Ascending aorta (tissue), 2 donors: ENCODE results near the gene RNF39. TPM values are rescaled to one million over a fixed set of nuclear protein-coding genes. Genes with fewer than 3 reads are reported as not detected.

Source experiments
- DNase-seq, 2 donors: peaks; one replicate each; pipeline ENCODE4 v3.0.0-alpha.2; 2019; ENCODE audit warnings: low spot score in 2 of 2
- H3K27ac ChIP-seq, 2 donors: fragments of 200-600 bp; sonication (generic); one replicate each; pipeline ENCODE4 v1.5.1; 2016 to 2017; ENCODE audit warnings: mild to moderate bottlenecking in 1 of 2
- H3K27me3 ChIP-seq: fragments of 200-600 bp; sonication (generic); one replicate; pipeline ENCODE4 v1.5.1; 2017
- H3K36me3 ChIP-seq, 2 donors: fragments of 200-600 bp; sonication (generic); one replicate each; pipeline ENCODE4 v1.5.1; 2016
- H3K4me1 ChIP-seq, 2 donors: fragments of 200-600 bp; sonication (generic); one replicate each; pipeline ENCODE4 v1.5.1; 2016 to 2017; ENCODE audit warnings: mild to moderate bottlenecking in 1 of 2
- H3K4me3 ChIP-seq, 2 donors: fragments of 200-600 bp; sonication (generic); one replicate each; pipeline ENCODE4 v1.5.1; 2016 to 2017; ENCODE audit warnings: mild to moderate bottlenecking in 1 of 2
- H3K9me3 ChIP-seq, 2 donors: fragments of 200-600 bp; sonication (generic); one replicate each; pipeline ENCODE4 v1.5.1; 2016
- intact Hi-C: fragments of 100-400 bp; cut with DNase I; formaldehyde crosslinking; loops from one replicate; pipeline ENCODE4 v1.15.1; 2023
- total RNA-seq: library from RNA; depleted of rRNA; stranded (reverse); fragments of >200 nt; gene quantifications from one replicate; pipeline ENCODE4 v1.1.0, GENCODE V29; 2016
- TF ChIP-seq, protein P1 (sequence below), 3 experiments: fragments of 200-600 bp in 2 of 3; fragments of 450-650 bp in 1 of 3; sonication (generic) in 2 of 3; IDR thresholded peaks; one replicate each; pipeline ENCODE4 v1.5.1; 2016 to 2019; ENCODE audit warnings: antibody characterized with exemption in 3 of 3, mild to moderate bottlenecking in 1 of 3, moderate library complexity in 1 of 3

The RNF39 gene
- total RNA-seq, 1 donor from 2014 or later = not detected

DNA sequence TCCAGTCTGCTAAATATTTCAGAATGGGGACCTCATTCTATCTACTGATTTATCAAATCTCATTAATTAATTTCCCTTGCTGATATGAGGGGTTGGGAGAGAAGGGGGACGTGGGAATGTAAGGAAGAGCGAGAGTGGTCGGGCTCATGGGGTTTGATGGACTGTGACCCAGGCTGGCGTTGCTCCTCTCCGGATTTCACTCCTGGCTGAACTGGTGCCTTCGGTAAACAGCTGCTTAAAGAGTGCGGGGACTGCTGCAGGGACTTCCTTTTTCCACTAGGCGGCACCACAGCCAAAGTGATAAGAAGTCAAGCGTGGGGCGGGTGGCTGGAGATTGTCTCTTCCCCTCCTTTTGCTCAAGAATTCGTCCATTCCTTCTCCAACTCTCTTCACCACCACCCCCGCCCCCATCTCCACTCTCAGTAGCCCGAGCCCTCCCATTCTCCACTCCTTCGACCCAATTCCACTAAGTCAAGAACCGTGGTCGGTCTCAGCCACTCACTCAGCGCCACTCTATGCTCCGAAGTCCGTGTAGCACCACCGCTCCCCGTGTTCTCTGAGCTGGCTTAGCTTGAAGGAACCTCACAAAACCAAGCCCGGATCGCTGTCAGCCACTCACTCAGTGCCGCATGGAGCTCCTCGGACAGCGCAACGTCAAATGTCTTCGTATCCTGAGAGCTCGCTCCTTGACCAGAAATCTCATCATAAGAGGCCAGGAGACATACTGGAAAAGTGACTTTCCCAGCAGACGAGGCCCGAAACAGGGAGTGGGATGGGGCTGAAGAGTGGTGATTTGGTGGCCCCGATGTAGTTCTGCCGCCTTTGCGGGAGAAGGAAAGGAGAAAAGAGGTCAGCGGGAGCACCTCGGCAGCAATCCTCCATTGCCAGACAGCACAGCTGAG is 27.7 kb upstream of the RNF39 start:
- Histone ChIP-seq H3K4me3 (peak overlapping the region; percentile 53 to 58), H3K4me1 (peaks cover 7 to 18% of the 10 kb centered on the region in 2 donors), H3K9me3 (no peaks in the 10 kb centered on the region), H3K27me3 (peaks cover 12% of the 10 kb centered on the region), H3K27ac (peak overlapping the region; percentile 60), H3K36me3 (no peaks in the 10 kb centered on the region)
- intact Hi-C loops = loop anchor here (1.0 to 2.0 kb wide), 5 partner anchors 28 to 294 kb away; partner anchors contain the start of genes POLR1H and TRIM26
- DNase-seq = peak; percentile 32 to 94
- TF ChIP-seq, protein P1, sequence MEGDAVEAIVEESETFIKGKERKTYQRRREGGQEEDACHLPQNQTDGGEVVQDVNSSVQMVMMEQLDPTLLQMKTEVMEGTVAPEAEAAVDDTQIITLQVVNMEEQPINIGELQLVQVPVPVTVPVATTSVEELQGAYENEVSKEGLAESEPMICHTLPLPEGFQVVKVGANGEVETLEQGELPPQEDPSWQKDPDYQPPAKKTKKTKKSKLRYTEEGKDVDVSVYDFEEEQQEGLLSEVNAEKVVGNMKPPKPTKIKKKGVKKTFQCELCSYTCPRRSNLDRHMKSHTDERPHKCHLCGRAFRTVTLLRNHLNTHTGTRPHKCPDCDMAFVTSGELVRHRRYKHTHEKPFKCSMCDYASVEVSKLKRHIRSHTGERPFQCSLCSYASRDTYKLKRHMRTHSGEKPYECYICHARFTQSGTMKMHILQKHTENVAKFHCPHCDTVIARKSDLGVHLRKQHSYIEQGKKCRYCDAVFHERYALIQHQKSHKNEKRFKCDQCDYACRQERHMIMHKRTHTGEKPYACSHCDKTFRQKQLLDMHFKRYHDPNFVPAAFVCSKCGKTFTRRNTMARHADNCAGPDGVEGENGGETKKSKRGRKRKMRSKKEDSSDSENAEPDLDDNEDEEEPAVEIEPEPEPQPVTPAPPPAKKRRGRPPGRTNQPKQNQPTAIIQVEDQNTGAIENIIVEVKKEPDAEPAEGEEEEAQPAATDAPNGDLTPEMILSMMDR (IDR thresholded peaks at IDR 0.05) = peak; percentile 80 to 92 (median 88)

DNA sequence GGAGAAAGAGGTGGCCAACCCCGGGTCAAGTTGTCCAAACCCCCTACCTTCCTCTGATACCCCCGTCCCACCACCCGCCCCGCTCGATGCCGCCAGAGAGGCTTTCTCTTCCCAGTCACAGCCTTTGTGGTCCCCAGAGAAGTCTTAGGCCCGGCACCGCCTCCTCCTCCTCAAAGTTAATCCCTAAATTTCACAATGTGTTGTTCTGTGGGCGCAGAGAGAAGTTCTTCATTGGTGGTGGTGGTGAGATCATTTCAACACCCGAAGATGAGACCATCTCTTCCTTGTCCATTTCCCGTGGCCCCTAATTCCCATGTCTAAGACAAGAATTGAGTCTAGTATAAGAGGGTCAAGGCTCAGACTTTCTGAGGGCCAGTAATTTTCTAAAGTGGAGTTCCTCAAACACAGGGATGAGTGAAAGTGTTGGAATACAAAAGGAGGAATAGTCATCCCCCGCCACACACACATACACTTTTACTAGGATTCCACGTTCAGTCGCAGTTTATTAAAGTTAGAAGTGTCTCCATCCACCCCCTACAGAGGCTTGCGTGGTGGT is 26.9 kb upstream of the RNF39 start:
- H3K36me3 ChIP-seq = no peaks in the 10 kb centered on the region
- H3K9me3 ChIP-seq = no peaks in the 10 kb centered on the region
- H3K27me3 ChIP-seq = peaks cover 16% of the 10 kb centered on the region
- TF ChIP-seq, protein P1 (IDR thresholded peaks at IDR 0.05) = no peak
- H3K4me3 ChIP-seq = peak overlapping the region; percentile 49 to 58
- H3K27ac ChIP-seq = peak overlapping the region; percentile 60
- peaks cover 7 to 18% of the 10 kb centered on the region in 2 donors for H3K4me1 ChIP-seq
- intact Hi-C loops = loop anchor here (2.0 kb wide), 4 partner anchors 42 to 294 kb away; partner anchors contain the start of genes POLR1H and TRIM26
- DNase-seq = peak in 1 of 2 donors; percentile 77

DNA sequence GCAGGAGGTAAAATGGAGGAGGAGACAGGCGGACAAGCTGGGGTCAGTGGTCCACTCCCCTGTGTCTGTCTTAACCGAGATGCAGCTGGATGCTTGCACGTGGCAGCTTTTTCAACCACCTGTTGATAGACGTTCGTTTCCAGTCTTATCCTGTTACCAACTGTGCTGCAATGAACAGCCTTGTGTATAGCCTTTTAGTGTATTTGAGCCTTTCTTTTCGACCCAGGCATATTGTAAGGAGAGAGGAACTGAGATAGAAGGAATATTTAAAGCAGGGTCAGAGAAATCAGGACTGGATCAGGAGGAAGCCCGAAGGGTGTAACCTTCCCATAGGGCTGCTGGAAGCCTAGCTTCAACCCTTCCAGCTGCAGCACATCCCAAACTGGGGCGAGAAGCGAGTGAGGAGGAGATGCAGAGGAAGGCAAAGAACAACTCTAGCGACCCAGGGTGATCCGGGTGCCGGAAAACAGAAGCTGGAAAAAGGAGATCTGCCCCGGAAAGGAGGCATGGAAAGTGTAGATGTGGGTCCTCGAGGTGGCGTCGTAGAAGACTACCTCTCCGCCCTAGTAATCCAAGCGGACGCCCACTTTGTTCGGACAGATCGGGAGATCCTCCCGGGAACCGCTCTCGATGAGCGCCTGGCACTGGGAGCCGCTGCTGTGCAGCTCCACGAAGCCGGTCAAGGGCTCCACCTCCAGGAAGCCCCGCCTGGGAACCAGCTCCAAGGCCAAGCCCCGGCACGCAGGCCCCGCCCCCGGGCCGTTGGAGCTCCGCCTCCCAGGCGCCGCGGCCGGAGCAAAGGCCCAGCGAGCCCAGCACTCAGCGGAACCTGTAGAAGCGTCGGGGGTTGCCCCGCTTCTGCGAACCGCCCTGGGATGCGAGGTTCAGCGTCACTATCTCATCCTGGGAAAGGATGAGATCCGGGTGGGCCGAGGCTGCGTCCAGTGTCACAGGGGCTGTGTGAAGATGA is 26.2 kb upstream of the RNF39 start:
- Histone ChIP-seq H3K4me3 (peak overlapping the region; percentile 49 to 58), H3K27me3 (peaks cover 16% of the 10 kb centered on the region), H3K36me3 (no peaks in the 10 kb centered on the region), H3K4me1 (peaks cover 7 to 18% of the 10 kb centered on the region in 2 donors), H3K9me3 (no peaks in the 10 kb centered on the region), H3K27ac (peak overlapping the region; percentile 60)
- TF ChIP-seq, protein P1 (IDR thresholded peaks at IDR 0.05) = peak in 1 of 3 experiments; percentile 19
- DNase-seq = peak; percentile 64 to 88
- intact Hi-C loops = loop anchor here (2.0 kb wide), 4 partner anchors 41 to 295 kb away; partner anchors contain the start of genes POLR1H and TRIM26

DNA sequence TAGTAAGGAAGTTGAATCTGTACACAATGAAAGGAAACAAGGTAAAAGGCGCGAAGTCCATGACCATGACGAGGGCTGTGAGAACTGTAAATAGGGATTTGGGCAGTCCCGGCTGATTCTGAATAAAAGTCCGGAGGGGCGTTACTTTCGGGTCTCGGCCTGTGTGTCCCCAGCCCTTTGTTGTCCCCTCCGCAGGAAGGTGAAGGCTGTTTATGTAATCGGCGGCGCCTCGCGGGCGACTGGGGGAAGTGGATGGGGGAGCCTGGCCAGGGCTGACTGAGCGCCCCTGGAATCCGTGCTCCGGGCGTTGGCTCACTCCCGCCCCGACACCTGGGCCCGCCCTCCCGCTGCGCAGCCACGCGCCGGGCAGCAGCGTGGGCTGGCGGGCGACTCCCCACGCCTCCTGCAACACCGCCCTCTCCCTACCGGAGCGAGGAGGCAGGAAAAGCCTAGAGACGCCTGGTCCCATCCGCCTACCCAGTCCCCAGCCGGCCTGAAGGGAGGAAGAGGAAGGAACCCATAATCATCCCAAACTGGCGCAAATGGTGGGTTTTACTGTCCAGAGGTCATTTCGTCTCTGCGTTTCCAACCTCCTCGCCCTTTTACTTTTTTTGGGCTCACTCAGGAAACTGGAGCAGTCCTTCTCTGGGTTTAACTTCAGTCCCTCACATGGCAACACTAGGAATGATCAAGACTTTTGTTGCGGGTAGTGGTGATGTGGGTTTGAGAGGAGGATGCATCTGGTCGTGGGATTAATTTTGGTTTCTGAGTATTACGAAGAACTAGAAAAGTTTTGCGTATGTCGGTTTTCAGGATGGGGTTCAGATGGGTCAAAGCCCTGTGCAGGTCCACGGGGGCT is 25.2 kb upstream of the RNF39 start:
- intact Hi-C loops = no loop called here
- no peak for DNase-seq
- peaks cover 7 to 18% of the 10 kb centered on the region in 2 donors for H3K4me1 ChIP-seq
- TF ChIP-seq, protein P1 (IDR thresholded peaks at IDR 0.05) = no peak
- H3K27me3 ChIP-seq = peaks cover 16% of the 10 kb centered on the region
- no peaks in the 10 kb centered on the region for H3K36me3 ChIP-seq
- no peaks in the 10 kb centered on the region for H3K9me3 ChIP-seq
- H3K4me3 ChIP-seq = peak overlapping the region; percentile 49 to 58
- no peak overlapping the region for H3K27ac ChIP-seq
